IMR-90 (cell line): ENCODE results near the gene CBFA2T3. TPM values are rescaled to one million over a fixed set of nuclear protein-coding genes. Genes with fewer than 3 reads are reported as not detected.

ENCODE experiments used
- ATAC-seq: fragments of 200-7000 bp; cut with Tn5 transposase; 2 replicates; pipeline ENCODE4 v1.9.1; 2020; ENCODE audit warnings: low read depth, mild to moderate bottlenecking, moderate library complexity
- BruUV-seq: library from RNA; stranded (reverse); fragments of 400-500 nt; replicated peaks from 2 replicates; lab custom pipeline; 2021; lab: Mats Ljungman, UMichigan
- CTCF ChIA-PET: fragments of 300-600 bp; formaldehyde crosslinking; extraction: SDS; loops from one replicate; lab custom pipeline; 2021; ENCODE audit warnings: antibody characterized with exemption; lab: Yijun Ruan, JAX
- POLR2A ChIA-PET: fragments of 300-600 bp; sonication (Branson Sonifier 250); formaldehyde crosslinking; loops from one replicate; lab custom pipeline; 2022; ENCODE audit warnings: antibody characterized with exemption; ENCODE audit not compliant: unreplicated experiment; lab: Charles Lee
- DNase-seq: peaks from one replicate; pipeline ENCODE4 v3.0.0; 2013
- H2AFZ ChIP-seq: replicated peaks from 2 replicates; pipeline ENCODE3; 2013; ENCODE audit warnings: low read length, mild to moderate bottlenecking; ENCODE audit not compliant: poor library complexity
- H2AK5ac ChIP-seq: 2 replicates; pipeline ENCODE4 v1.6.1; 2013; ENCODE audit warnings: low read depth, low read length, inconsistent platforms
- H2AK9ac ChIP-seq: replicated peaks from 2 replicates; pipeline ENCODE3; 2013; ENCODE audit warnings: mild to moderate bottlenecking, low read depth, low read length, moderate library complexity; ENCODE audit not compliant: poor library complexity
- H2BK120ac ChIP-seq: 2 replicates; pipeline ENCODE4 v1.6.1; 2013; ENCODE audit warnings: low read depth, low read length, inconsistent platforms
- H2BK15ac ChIP-seq: 3 replicates; pipeline ENCODE4 v1.6.1; 2013; ENCODE audit warnings: low read depth, low read length, inconsistent platforms
- H2BK20ac ChIP-seq: 2 replicates; pipeline ENCODE4 v1.6.1; 2013; ENCODE audit warnings: low read depth, mild to moderate bottlenecking, inconsistent platforms, low read length, moderate library complexity
- H2BK5ac ChIP-seq: 2 replicates; pipeline ENCODE4 v1.6.1; 2013; ENCODE audit warnings: mild to moderate bottlenecking, low read depth, low read length, inconsistent platforms; ENCODE audit not compliant: poor library complexity, severe bottlenecking
- H3K14ac ChIP-seq: replicated peaks from 2 replicates; pipeline ENCODE4 v1.6.1; 2013; ENCODE audit warnings: low read depth, low read length, inconsistent platforms
- H3K18ac ChIP-seq: 2 replicates; pipeline ENCODE4 v1.6.1; 2013; ENCODE audit warnings: low read depth, low read length, control low read depth
- H3K23ac ChIP-seq: 2 replicates; pipeline ENCODE4 v1.6.1; 2013; ENCODE audit warnings: low read depth, low read length, inconsistent platforms
- H3K27ac ChIP-seq: 2 replicates; pipeline ENCODE4 v1.5.1; 2013; ENCODE audit warnings: mild to moderate bottlenecking, control low read depth, low read length; ENCODE audit not compliant: insufficient read depth
- H3K27me3 ChIP-seq: 2 replicates; pipeline ENCODE4 v1.6.1; 2013; ENCODE audit warnings: low read length; ENCODE audit not compliant: control insufficient read depth, insufficient read depth
- H3K36me3 ChIP-seq: 2 replicates; pipeline ENCODE4 v1.6.1; 2013; ENCODE audit warnings: low read length, mixed read lengths; ENCODE audit not compliant: control insufficient read depth, insufficient read depth
- H3K4ac ChIP-seq: 2 replicates; pipeline ENCODE4 v1.6.1; 2013; ENCODE audit warnings: low read depth, low read length, inconsistent platforms
- H3K4me1 ChIP-seq: 2 replicates; pipeline ENCODE4 v1.6.1; 2013; ENCODE audit warnings: low read length, mixed read lengths; ENCODE audit not compliant: control insufficient read depth, insufficient read depth
- H3K4me2 ChIP-seq: 2 replicates; pipeline ENCODE4 v1.6.1; 2013; ENCODE audit warnings: low read depth, mild to moderate bottlenecking, control low read depth, low read length, moderate library complexity
- H3K4me3 ChIP-seq: 2 replicates; pipeline ENCODE4 v1.5.1; 2013; ENCODE audit warnings: low read depth, mild to moderate bottlenecking, control low read depth, low read length, moderate library complexity; ENCODE audit not compliant: insufficient read depth
- H3K56ac ChIP-seq: 2 replicates; pipeline ENCODE4 v1.6.1; 2013; ENCODE audit warnings: low read length, inconsistent platforms; ENCODE audit not compliant: insufficient read depth; ENCODE audit errors: extremely low read depth
- H3K79me1 ChIP-seq, 2 experiments: 2 replicates each; pipeline ENCODE4 v1.6.1; 2013; ENCODE audit warnings: low read length in 2 of 2, inconsistent platforms in 1 of 2, low read depth in 1 of 2
- H3K9ac ChIP-seq: 2 replicates; pipeline ENCODE4 v1.6.1; 2013; ENCODE audit warnings: low read depth, low read length, control low read depth
- H3K9me1 ChIP-seq: 2 replicates; pipeline ENCODE4 v1.6.1; 2013; ENCODE audit warnings: low read length, inconsistent platforms; ENCODE audit not compliant: insufficient read depth
- H3K9me3 ChIP-seq: 2 replicates; pipeline ENCODE4 v1.6.1; 2013; ENCODE audit warnings: low read length; ENCODE audit not compliant: control insufficient read depth, insufficient read depth
- H4K20me1 ChIP-seq: 2 replicates; pipeline ENCODE4 v1.6.1; 2013; ENCODE audit warnings: low read length, inconsistent platforms; ENCODE audit not compliant: insufficient read depth
- H4K5ac ChIP-seq: 2 replicates; pipeline ENCODE4 v1.6.1; 2013; ENCODE audit warnings: mild to moderate bottlenecking, low read depth, low read length, control low read depth
- H4K8ac ChIP-seq, 2 experiments: 2 replicates each; pipeline ENCODE4 v1.6.1; 2013; ENCODE audit warnings: low read depth in 2 of 2, low read length in 2 of 2, control low read depth in 1 of 2, inconsistent platforms in 1 of 2
- H4K91ac ChIP-seq: 2 replicates; pipeline ENCODE4 v1.6.1; 2013; ENCODE audit warnings: low read depth, low read length, inconsistent platforms; ENCODE audit not compliant: insufficient read depth
- CHD1 ChIP-seq: IDR thresholded peaks from 2 replicates; pipeline ENCODE4 v1.6.1; 2012; ENCODE audit warnings: low read depth, low read length, improper control_type of control experiment
- FOS ChIP-seq: fragments of 150-350 bp; IDR thresholded peaks from 2 replicates; pipeline ENCODE4 v1.6.1; 2016; ENCODE audit warnings: low read depth, low read length
- MXI1 ChIP-seq: IDR thresholded peaks from 2 replicates; pipeline ENCODE4 v1.6.1; 2012; ENCODE audit warnings: low read depth, mild to moderate bottlenecking, low read length, moderate library complexity, borderline replicate concordance
- RAD21 ChIP-seq: IDR thresholded peaks from 2 replicates; pipeline ENCODE4 v1.6.1; 2012; ENCODE audit warnings: low read length, improper control_type of control experiment
- RFX5 ChIP-seq: IDR thresholded peaks from 2 replicates; pipeline ENCODE4 v1.8.0; 2012; ENCODE audit warnings: low read depth, mild to moderate bottlenecking, low read length, moderate library complexity
- WGBS, 2 experiments: methylation state at CpG; one replicate each; pipeline versions ENCODE4 v1.1.5 to v1.1.7; 2013; ENCODE audit warnings: missing lambda C conversion rate in 2 of 2; ENCODE audit not compliant: insufficient read length in 1 of 2; ENCODE audit errors: extremely low coverage in 2 of 2; 5-methylcytosine and 5-hydroxymethylcytosine counted together
- dilution Hi-C: fragments of 300-500 bp; cut with HindIII; formaldehyde crosslinking; loops from one replicate; pipeline ENCODE4 v1.14.3; 2018; ENCODE audit warnings: low sequenced_read_pairs; ENCODE audit not compliant: unreplicated experiment
- in situ Hi-C: fragments of 300-500 bp; cut with MboI; formaldehyde crosslinking; loops from 3 replicates; pipeline ENCODE4 v1.14.3; 2019; ENCODE audit warnings: low sequenced_read_pairs, inconsistent platforms, mixed read lengths
- intact Hi-C: fragments of 100-400 bp; cut with micrococcal nuclease; formaldehyde crosslinking; loops from 2 replicates; pipeline ENCODE4 v1.10.0; 2022
- polyA plus RNA-seq, 3 experiments: library from polyadenylated mRNA; depleted of rRNA; stranded (reverse); fragments of >200 nt; gene quantifications; 2 replicates each; pipeline ENCODE4 v1.2.3, GENCODE V29; 2012; ENCODE audit warnings: low replicate concordance in 1 of 3
- total RNA-seq: library from RNA; depleted of rRNA; stranded (reverse); fragments of >200 nt; gene quantifications from 2 replicates; pipeline ENCODE4 v1.2.3, GENCODE V29; 2012
- TF ChIP-seq, protein P1 (sequence below): fragments of 150-350 bp; IDR thresholded peaks from 2 replicates; pipeline ENCODE4 v1.6.1; 2016; ENCODE audit warnings: low read depth, mild to moderate bottlenecking, low read length, moderate library complexity, borderline replicate concordance

CBFA2T3 gene
- total and polyA plus RNA-seq, 2 of the 4 experiments (the other 2 are of a cell fraction), result not detected

DNA sequence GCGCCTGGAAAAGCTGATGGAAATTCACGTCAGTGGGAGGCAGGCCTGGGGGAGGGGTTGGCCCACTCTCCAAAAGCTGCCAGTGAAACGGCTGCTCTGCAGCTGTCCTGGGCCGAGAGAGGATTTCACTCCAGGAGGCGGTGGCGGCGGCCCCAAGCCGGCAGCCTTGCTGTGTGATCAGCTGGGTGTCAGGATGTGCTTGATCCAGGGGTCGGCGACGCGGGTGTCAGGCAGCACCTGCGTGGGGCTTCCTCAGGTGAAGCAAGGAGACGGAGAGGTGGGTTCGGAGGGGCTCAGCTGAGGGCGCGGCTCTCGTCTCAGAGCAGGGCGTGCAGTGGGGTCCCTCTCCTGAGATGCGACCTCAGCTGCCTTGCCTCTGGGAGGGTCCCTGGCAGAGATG lies 7.0 kb downstream of the CBFA2T3 start:
- Histone ChIP-seq H3K9ac (no peak overlapping the region), H2AFZ (no peak overlapping the region), H3K79me1 (no peaks in the 10 kb centered on the region), H4K5ac (no peak overlapping the region), H3K23ac (no peak overlapping the region), H2AK9ac (no peak overlapping the region), H2BK20ac (no peak overlapping the region), H2BK5ac (no peak overlapping the region), H3K9me3 (no peaks in the 10 kb centered on the region), H3K9me1 (no peaks in the 10 kb centered on the region), H3K36me3 (no peaks in the 10 kb centered on the region), H3K4me3 (no peak overlapping the region), H3K4ac (no peak overlapping the region), H3K56ac (no peak overlapping the region), H3K4me2 (no peak overlapping the region), H3K27me3 (peaks cover 73% of the 10 kb centered on the region), H2BK120ac (no peak overlapping the region), H4K20me1 (no peaks in the 10 kb centered on the region), H3K4me1 (no peaks in the 10 kb centered on the region), H4K8ac (no peak overlapping the region), H3K14ac (no peak overlapping the region), H3K27ac (no peak overlapping the region), H4K91ac (no peak overlapping the region), H3K18ac (no peak overlapping the region), H2BK15ac (no peak overlapping the region), H2AK5ac (no peak overlapping the region)
- no peak for TF ChIP-seq MXI1
- TF ChIP-seq RFX5, result no peak
- no peak for TF ChIP-seq RAD21
- no peak for TF ChIP-seq FOS
- TF ChIP-seq, protein P1, sequence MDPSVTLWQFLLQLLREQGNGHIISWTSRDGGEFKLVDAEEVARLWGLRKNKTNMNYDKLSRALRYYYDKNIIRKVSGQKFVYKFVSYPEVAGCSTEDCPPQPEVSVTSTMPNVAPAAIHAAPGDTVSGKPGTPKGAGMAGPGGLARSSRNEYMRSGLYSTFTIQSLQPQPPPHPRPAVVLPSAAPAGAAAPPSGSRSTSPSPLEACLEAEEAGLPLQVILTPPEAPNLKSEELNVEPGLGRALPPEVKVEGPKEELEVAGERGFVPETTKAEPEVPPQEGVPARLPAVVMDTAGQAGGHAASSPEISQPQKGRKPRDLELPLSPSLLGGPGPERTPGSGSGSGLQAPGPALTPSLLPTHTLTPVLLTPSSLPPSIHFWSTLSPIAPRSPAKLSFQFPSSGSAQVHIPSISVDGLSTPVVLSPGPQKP, result no peak
- TF ChIP-seq CHD1, result no peak
- no peak for DNase-seq
- dilution Hi-C loops (no loop called here), intact Hi-C loops (no loop called here), in situ Hi-C loops (no loop called here)
- POLR2A ChIA-PET, result no interaction called here
- no peak for ATAC-seq
- CTCF ChIA-PET, result no interaction called here
- WGBS, 2 experiments, result 75% methylated on average over 11 of the region's 20 CpGs; no CpG with 5 or more reads in 1 of the 2 experiments
- no TSS peak for BruUV-seq
